GM06990 (cell line): Measurements from ENCODE around the gene PANX2.

Experiments
- DNase-seq: peaks from one replicate; pipeline ENCODE4 v3.0.0-alpha.2; 2011; ENCODE audit not compliant: insufficient read length; ENCODE audit errors: extremely low read depth
- H3K27me3 ChIP-seq: replicated peaks from 2 replicates; pipeline ENCODE4 v1.6.0; 2011; ENCODE audit warnings: low read length; ENCODE audit not compliant: control insufficient read depth, insufficient read depth
- H3K36me3 ChIP-seq: 2 replicates; pipeline ENCODE4 v1.5.1; 2011; ENCODE audit warnings: low read length; ENCODE audit not compliant: control insufficient read depth, insufficient read depth
- H3K4me3 ChIP-seq: replicated peaks from 2 replicates; pipeline ENCODE4 v1.5.1; 2011; ENCODE audit warnings: low read depth, mild to moderate bottlenecking, control low read depth, low read length
- TF ChIP-seq, protein P1 (sequence below): IDR thresholded peaks from 2 replicates; pipeline ENCODE4 v1.5.1; 2011; ENCODE audit warnings: low read length, control low read depth, mild to moderate bottlenecking, inconsistent platforms; ENCODE audit not compliant: insufficient read depth, poor library complexity, severe bottlenecking

Gene PANX2

GRCh38 chr22:50186761-50187523, 16.4 kb downstream of the PANX2 start:
- TF ChIP-seq, protein P1, sequence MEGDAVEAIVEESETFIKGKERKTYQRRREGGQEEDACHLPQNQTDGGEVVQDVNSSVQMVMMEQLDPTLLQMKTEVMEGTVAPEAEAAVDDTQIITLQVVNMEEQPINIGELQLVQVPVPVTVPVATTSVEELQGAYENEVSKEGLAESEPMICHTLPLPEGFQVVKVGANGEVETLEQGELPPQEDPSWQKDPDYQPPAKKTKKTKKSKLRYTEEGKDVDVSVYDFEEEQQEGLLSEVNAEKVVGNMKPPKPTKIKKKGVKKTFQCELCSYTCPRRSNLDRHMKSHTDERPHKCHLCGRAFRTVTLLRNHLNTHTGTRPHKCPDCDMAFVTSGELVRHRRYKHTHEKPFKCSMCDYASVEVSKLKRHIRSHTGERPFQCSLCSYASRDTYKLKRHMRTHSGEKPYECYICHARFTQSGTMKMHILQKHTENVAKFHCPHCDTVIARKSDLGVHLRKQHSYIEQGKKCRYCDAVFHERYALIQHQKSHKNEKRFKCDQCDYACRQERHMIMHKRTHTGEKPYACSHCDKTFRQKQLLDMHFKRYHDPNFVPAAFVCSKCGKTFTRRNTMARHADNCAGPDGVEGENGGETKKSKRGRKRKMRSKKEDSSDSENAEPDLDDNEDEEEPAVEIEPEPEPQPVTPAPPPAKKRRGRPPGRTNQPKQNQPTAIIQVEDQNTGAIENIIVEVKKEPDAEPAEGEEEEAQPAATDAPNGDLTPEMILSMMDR, result no peak
- DNase-seq, result peak; percentile 46
- Histone ChIP-seq H3K4me3 (peak overlapping the region; percentile 80), H3K36me3 (no peaks in the 10 kb centered on the region; the same call in 1 of the 2 replicates), H3K27me3 (no peaks in the 10 kb centered on the region)

DNA sequence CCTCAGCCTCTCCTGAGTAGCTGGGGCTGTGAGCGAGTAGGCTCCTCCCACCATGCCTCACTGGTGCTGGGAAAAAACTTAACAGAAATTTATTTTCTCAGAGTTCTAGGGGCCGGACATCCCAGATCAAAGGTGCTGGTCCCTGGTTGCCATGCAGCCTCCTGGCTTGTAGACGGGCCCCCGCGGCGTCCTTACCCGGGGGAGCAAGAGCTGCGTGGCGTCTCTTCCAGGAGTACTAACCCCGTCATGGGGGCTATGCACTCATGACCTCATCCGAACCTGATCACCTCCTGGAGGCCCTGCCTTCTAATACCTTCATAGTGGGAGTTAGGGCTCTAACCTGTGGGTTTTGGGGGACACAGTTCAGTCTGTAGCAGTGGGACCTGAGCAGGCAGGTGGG, 17.8 kb downstream of the PANX2 start:
- H3K27me3 ChIP-seq, result no peaks in the 10 kb centered on the region
- H3K4me3 ChIP-seq, result no peak overlapping the region
- H3K36me3 ChIP-seq, result no peaks in the 10 kb centered on the region; the same call in none of the 2 replicates
- TF ChIP-seq, protein P1, result no peak
- no peak for DNase-seq

- Histone ChIP-seq H3K27me3 (no peaks in the 10 kb centered on the region), H3K36me3 (peaks cover 5% of the 10 kb centered on the region), H3K4me3 (no peak overlapping the region; the same call in 1 of the 2 replicates)
- TF ChIP-seq, protein P1, result no peak
- no peak for DNase-seq
These were observed 18.8 kb downstream of the PANX2 start for GRCh38 chr22:50189184-50189848.

DNA sequence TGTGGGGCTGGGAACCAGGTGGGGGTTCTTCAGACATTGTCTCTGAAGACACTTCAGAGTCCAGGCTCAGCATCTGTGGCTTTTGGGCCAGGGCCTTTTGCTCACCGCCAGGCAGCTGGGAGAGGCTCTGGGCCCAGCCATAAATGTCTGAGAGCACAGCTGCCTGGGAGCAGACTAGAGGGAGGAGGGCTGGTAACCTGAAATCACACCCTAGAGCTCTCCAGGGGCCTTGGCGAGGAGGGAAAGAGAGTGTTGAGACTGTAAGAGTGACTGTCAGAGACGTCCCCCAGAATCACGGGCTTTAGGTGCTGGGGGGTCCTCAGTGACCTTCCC, 19.3 kb downstream of the PANX2 start:
- Histone ChIP-seq H3K36me3 (peaks cover 10% of the 10 kb centered on the region), H3K4me3 (peak overlapping the region; percentile 58), H3K27me3 (no peaks in the 10 kb centered on the region)
- no peak for DNase-seq
- TF ChIP-seq, protein P1, result no peak

DNA sequence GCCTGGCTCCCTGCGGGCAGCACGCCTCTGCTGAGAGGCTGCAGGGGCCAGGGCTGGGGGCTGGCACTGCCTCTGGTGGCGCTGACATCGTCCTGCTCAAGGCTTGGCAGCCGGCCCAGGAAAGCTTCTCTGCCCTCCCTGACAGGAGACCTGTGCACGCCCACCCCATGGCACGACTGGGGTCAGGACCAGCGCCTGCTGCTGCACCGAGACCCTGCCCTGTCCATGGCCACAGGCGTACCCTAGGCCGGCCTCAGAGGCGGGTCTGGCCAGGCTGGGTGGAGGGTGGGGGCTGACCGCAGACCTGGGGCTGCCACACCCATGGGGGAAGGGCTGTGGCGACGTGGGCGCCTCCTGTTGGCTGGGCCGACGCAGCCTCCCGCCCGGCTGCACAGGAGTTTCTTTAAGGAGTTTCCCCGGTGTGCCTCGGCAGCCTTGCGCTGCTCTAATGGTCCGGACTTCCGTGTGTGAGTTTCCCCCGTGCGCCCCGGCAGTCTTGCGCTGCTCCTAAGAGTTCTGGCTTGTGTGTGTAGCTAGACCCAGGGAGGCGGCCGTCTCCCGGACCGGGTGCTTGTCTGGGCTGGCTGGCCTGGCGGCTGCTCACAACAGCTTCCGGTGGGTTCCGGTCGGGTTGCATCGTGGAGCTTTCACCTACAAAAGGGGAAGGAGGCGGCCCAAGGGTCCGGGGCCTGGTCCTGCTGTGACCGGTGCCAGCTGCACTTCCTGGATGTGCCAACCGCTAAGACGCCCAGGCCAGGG, 19.8 kb downstream of the PANX2 start:
- Histone ChIP-seq H3K27me3 (no peaks in the 10 kb centered on the region), H3K36me3 (peaks cover 14% of the 10 kb centered on the region), H3K4me3 (peak overlapping the region; percentile 58)
- TF ChIP-seq, protein P1, result peak; percentile 66
- peak; percentile 93 for DNase-seq
